ENCODE data around the gene PHLDA2.

GRCh38 chr11:2955906-2956476, 26.8 kb upstream of the PHLDA2 start:
- TF ChIP-seq CTCF (IDR thresholded peaks at IDR 0.05; ENCODE audit: low read depth, low read length, poor library complexity, severe bottlenecking), result no peak
- no peak for TF ChIP-seq EZH2phosphoT487 (IDR thresholded peaks at IDR 0.05; ENCODE audit: borderline replicate concordance, low read length)

Measured in DOHH2 (cell line).